AG10803 (cell line): Measurements from ENCODE around the gene CHMP6.

Experiments used
- DNase-seq: peaks from one replicate; pipeline ENCODE4 v3.0.0; 2010; ENCODE audit warnings: low read depth
- H3K4me3 ChIP-seq: 2 replicates; pipeline ENCODE4 v1.5.1; 2011; ENCODE audit warnings: mild to moderate bottlenecking, low read length, control low read depth
- CTCF ChIP-seq: conservative IDR thresholded peaks from 2 replicates; pipeline ENCODE4 v1.5.1; 2011; ENCODE audit warnings: mild to moderate bottlenecking, low read length, control low read depth, inconsistent platforms

Gene CHMP6

GRCh38 chr17:81043319-81043724 is 51.7 kb downstream of the CHMP6 start:
- H3K4me3 ChIP-seq: no peak overlapping the region
- DNase-seq: no peak
- TF ChIP-seq CTCF: no peak

- peak; percentile 23 for DNase-seq
- no peak overlapping the region for H3K4me3 ChIP-seq
- TF ChIP-seq CTCF: no peak
Observed at GRCh38 chr17:81043725-81044427, 52.2 kb downstream of the CHMP6 start.

GRCh38 chr17:81044428-81044763 is 52.8 kb downstream of the CHMP6 start:
- no peak for DNase-seq
- H3K4me3 ChIP-seq: no peak overlapping the region
- TF ChIP-seq CTCF: no peak

GRCh38 chr17:81044764-81045589 is 53.3 kb downstream of the CHMP6 start:
- H3K4me3 ChIP-seq: no peak overlapping the region
- peak; percentile 72 for DNase-seq
- no peak for TF ChIP-seq CTCF

DNA sequence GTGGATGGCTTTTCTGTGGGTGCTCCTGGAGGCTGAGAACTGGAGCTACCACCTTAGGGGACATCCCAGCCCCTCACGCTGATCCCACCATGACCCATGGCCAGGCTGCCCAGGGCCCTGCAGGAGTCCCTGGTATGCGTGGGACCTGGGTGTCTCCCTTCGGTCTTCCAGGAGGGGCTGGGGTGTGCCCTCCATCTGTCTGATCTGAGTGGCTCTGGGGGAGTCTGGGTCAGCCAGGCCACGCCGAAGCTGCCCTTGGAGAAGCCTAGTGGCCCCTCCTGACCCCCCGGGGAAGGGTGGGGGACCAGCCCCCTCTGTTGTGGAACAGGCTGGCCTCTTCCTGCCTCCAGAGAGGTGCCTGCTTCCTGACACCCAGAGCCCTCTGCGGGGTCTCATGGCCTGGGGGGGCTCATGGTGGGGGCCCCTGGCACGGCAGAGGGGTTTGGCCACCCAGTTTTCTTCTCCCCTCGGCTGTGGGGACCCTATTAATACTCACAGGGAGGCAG is 54.0 kb downstream of the CHMP6 start:
- H3K4me3 ChIP-seq: no peak overlapping the region
- no peak for DNase-seq
- TF ChIP-seq CTCF: no peak

DNA sequence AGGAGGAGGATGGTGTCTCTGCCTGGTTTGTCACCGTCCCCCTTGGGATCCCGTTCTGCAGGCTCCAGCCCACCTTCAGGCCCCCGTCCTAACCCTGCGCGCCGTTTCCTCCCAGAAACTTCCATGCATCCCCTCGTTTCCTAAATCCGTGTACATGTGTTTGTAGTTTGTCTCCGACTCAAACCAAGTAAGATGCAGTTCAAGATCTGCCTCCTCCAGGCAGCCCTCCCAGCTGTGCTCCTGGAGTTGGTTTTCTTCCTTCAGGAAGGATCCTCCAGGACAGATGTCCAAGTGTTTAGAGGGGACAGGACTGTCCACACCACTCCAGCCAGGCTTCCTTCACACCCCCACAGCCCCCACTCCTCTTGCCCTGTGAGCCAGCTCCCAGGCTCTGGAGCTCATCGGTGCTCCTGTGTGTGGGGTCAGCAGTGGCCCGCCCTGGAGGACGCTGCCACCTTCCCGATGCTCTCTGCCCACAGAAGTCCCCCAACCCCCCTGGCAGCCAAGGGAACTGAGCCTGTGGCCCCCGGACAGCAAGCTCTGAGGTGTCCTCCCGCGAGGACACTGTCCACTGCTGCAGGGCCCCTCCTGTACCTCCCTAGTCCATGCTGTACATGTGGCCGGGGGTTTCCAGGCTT is 54.6 kb downstream of the CHMP6 start:
- no peak for DNase-seq
- no peak for TF ChIP-seq CTCF
- no peak overlapping the region for H3K4me3 ChIP-seq
